Measurements from ENCODE around the gene MVB12B. TPM values are rescaled to one million over a fixed set of nuclear protein-coding genes. Genes with fewer than 3 reads are reported as not detected.

MVB12B gene
- total RNA-seq, 1 experiment from 2014 or later: 10.9 TPM

- H3K4me2 ChIP-seq (ENCODE audit: low read length): no peak overlapping the region
- ChIA-PET POLR2A (no interaction called here), CTCF (no interaction called here), RAD21 (ENCODE audit: low non-redundant PET in 1 of 2, low total read pairs in 2 of 2, uncharacterized antibody in 2 of 2, unreplicated experiment in 2 of 2) (no interaction called here)
- H3K9me2 ChIP-seq (ENCODE audit: insufficient read depth): no peaks in the 10 kb centered on the region
- intact Hi-C loops (cut with micrococcal nuclease): no loop called here
- no peaks in the 10 kb centered on the region for H4K20me1 ChIP-seq (ENCODE audit: insufficient read depth)
- H3K4me3 ChIP-seq (replicated peaks in 1 of 2; ENCODE audit: low read depth in 1 of 2, low read length in 2 of 2): no peak overlapping the region
- H3K36me3 ChIP-seq (ENCODE audit: control insufficient read depth in 1 of 2, insufficient read depth in 2 of 2, low read length in 2 of 2): no peaks in the 10 kb centered on the region
- no peak for TF ChIP-seq RAD21 (IDR thresholded peaks at IDR 0.05; ENCODE audit: low read depth)
- no peak for TF ChIP-seq ZNF274 (IDR thresholded peaks at IDR 0.05; ENCODE audit: low read depth, low read length)
- no peak for TF ChIP-seq EGR1 (IDR thresholded peaks at IDR 0.05; ENCODE audit: low read depth)
- TF ChIP-seq REST (IDR thresholded peaks at IDR 0.05; ENCODE audit: low read depth): no peak
- no peak for TF ChIP-seq ZFX (IDR thresholded peaks at IDR 0.05)
- no peak for TF ChIP-seq ATF3 (IDR thresholded peaks at IDR 0.05)
- no peak for TF ChIP-seq CEBPB (IDR thresholded peaks at IDR 0.05; ENCODE audit: low read depth)
- no peak for TF ChIP-seq ELF1 (IDR thresholded peaks at IDR 0.05; ENCODE audit: borderline replicate concordance, low read depth)
- TF ChIP-seq POLR2A (IDR thresholded peaks at IDR 0.05; ENCODE audit: borderline replicate concordance, extremely low read depth, insufficient read depth, insufficient read length): no peak
- TF ChIP-seq SIN3A (IDR thresholded peaks at IDR 0.05; ENCODE audit: low read depth): no peak
- TF ChIP-seq SRF (IDR thresholded peaks at IDR 0.05; ENCODE audit: low read depth): no peak
- no TSS peak for BruUV-seq (replicated peaks)
- H3K9me3 ChIP-seq (ENCODE audit: control insufficient read depth in 1 of 2, insufficient read depth in 1 of 2, low read depth in 1 of 2, low read length in 2 of 2): no peaks in the 10 kb centered on the region
- DNase-seq (ENCODE audit: low read depth, low spot score) (no peak), ATAC-seq (no peak)
- H3K9ac ChIP-seq (ENCODE audit: low read length): no peak overlapping the region
- no peak overlapping the region for H2AFZ ChIP-seq (ENCODE audit: low read depth, low read length, poor library complexity, severe bottlenecking)
- H3K79me2 ChIP-seq (ENCODE audit: insufficient read depth, low read length): no peaks in the 10 kb centered on the region
- no peaks in the 10 kb centered on the region for H3K27me3 ChIP-seq (ENCODE audit: insufficient read depth, low read length)
- no peak overlapping the region for H3K27ac ChIP-seq (ENCODE audit: low read depth, low read length)
- H3K4me1 ChIP-seq (ENCODE audit: control insufficient read depth in 1 of 2, insufficient read depth in 2 of 2, low read length in 2 of 2): peaks cover 0 to 17% of the 10 kb centered on the region in 2 experiments; a peak in 2 of 4 replicates
Measured at GRCh38 chr9:126377176-126377509, 50.5 kb downstream of the MVB12B start.

Data from HCT116 (cell line).